ENCODE data around the gene METTL26.

The METTL26 gene

GRCh38 chr16:682493-683395 lies 46.6 kb upstream of the METTL26 start:
- H3K4me3 Mint-ChIP-seq = peak overlapping the region; percentile 77 to 85 (median 83)
- peaks cover 4% of the 10 kb centered on the region for H3K4me1 Mint-ChIP-seq
- peak overlapping the region in 2 of 3 experiments; percentile 49 to 69 for H3K27ac Mint-ChIP-seq
- H3K9me3 Mint-ChIP-seq = no peaks in the 10 kb centered on the region
- no peaks in the 10 kb centered on the region for H3K36me3 Mint-ChIP-seq (ENCODE audit: low read depth)
- H3K27me3 Mint-ChIP-seq (ENCODE audit: low read depth) = no peaks in the 10 kb centered on the region
- no peak for TF ChIP-seq CTCF (IDR thresholded peaks at IDR 0.05; ENCODE audit: unreplicated experiment in 3 of 3)

GRCh38 chr16:681746-682427 lies 45.8 kb upstream of the METTL26 start:
- H3K27ac Mint-ChIP-seq = no peak overlapping the region
- no peaks in the 10 kb centered on the region for H3K27me3 Mint-ChIP-seq (ENCODE audit: low read depth)
- TF ChIP-seq CTCF (IDR thresholded peaks at IDR 0.05; ENCODE audit: unreplicated experiment in 3 of 3) = no peak

GRCh38 chr16:680967-681745 lies 45.1 kb upstream of the METTL26 start:
- Mint-ChIP-seq H3K4me3 (peak overlapping the region; percentile 77 to 85 (median 83)), H3K27me3 (ENCODE audit: low read depth) (no peaks in the 10 kb centered on the region), H3K4me1 (peaks cover 4% of the 10 kb centered on the region), H3K9me3 (no peaks in the 10 kb centered on the region), H3K27ac (no peak overlapping the region), H3K36me3 (ENCODE audit: low read depth) (no peaks in the 10 kb centered on the region)
- TF ChIP-seq CTCF (IDR thresholded peaks at IDR 0.05; ENCODE audit: unreplicated experiment in 3 of 3) = no peak

More at GRCh38 chr16:681746-682427, 45.8 kb upstream of the METTL26 start:
- peaks cover 4% of the 10 kb centered on the region for H3K4me1 Mint-ChIP-seq
- no peaks in the 10 kb centered on the region for H3K36me3 Mint-ChIP-seq (ENCODE audit: low read depth)
- peak overlapping the region; percentile 77 to 85 (median 83) for H3K4me3 Mint-ChIP-seq
- H3K9me3 Mint-ChIP-seq = no peaks in the 10 kb centered on the region

- peaks cover 4% of the 10 kb centered on the region for H3K4me1 Mint-ChIP-seq
- H3K27ac Mint-ChIP-seq = no peak overlapping the region
- H3K36me3 Mint-ChIP-seq (ENCODE audit: low read depth) = no peaks in the 10 kb centered on the region
- H3K9me3 Mint-ChIP-seq = no peaks in the 10 kb centered on the region
- H3K4me3 Mint-ChIP-seq = peak overlapping the region; percentile 77 to 92 (median 85)
- H3K27me3 Mint-ChIP-seq (ENCODE audit: low read depth) = no peaks in the 10 kb centered on the region
- TF ChIP-seq CTCF (IDR thresholded peaks at IDR 0.05; ENCODE audit: unreplicated experiment in 3 of 3) = no peak
Observed at GRCh38 chr16:680625-680945, 44.5 kb upstream of the METTL26 start.

GRCh38 chr16:679814-680624 lies 43.9 kb upstream of the METTL26 start, which contains the start of gene STUB1:
TSS of gene STUB1 (plus strand) at chr16:680410. CDS start at chr16:680526, 116 bp downstream.
- no peaks in the 10 kb centered on the region for H3K36me3 Mint-ChIP-seq (ENCODE audit: low read depth)
- H3K4me1 Mint-ChIP-seq = peaks cover 4% of the 10 kb centered on the region
- TF ChIP-seq CTCF (IDR thresholded peaks at IDR 0.05; ENCODE audit: unreplicated experiment in 3 of 3) = no peak
- peak within 1 kb of the TSS; percentile 89 to 92 (median 90) for H3K4me3 Mint-ChIP-seq
- no peaks in the 10 kb centered on the region for H3K9me3 Mint-ChIP-seq
- peaks cover 4% of the 10 kb centered on the region for H3K27me3 Mint-ChIP-seq (ENCODE audit: low read depth)
- H3K27ac Mint-ChIP-seq = peak within 1 kb of the TSS; percentile 70 to 91 (median 81)

Measured in nephron (organoid).